ENCODE results near the gene FAM236B.
"Not testable (repeated sequence)": the region's sequence is repeated elsewhere in the genome, so short reads cannot be mapped to it uniquely, and the experiment has no call there.

FAM236B gene

DNA sequence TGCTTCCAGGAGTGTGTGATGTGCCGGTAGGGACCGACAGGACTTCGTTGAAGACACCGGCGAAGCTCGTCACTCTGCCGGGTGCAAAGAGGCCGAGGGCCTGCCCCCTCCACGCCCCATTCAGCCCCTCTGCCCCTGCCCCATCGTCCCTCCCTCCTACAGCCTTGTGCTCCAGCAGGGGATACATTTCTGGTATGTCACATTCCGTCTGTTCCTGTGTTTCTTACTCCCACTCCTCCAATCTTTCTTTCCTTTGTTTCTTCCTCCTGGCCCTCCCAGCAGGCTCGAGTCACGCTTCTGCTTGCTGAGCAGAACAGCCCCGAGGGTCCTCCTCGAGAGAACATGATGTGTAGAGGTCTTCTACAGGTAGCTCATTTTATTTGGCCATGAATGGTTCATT, at the start of gene FAM236B:
TSS of gene FAM236B (minus strand) at position 101 of the 400 bp plus-strand sequence. CDS start at position 1, 100 bp downstream.
- DNase-seq (ENCODE audit: low read depth in 2 of 2) = not testable (repeated sequence)

DNA sequence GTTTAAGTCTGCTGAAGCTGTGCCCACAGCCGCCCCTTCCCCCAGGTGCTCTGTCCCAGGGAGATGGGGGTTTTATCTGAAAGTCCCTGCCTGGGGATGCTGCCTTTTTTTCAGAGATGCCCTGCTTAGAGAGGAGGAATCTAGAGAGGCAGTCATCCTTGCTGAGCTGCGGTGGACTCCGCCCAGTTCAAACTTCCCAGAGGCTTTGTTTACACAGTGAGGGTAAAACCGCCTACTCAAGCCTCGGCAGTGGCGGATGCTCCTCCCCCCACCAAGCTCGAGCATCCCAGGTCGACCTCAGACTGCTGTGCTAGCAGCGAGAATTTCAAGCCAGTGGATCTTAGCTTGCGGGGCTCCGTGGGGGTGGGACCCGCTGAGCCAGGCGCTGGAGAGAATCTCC, 48.2 kb upstream of the FAM236B start:
- DNase-seq (ENCODE audit: low read depth in 2 of 2) = not testable (repeated sequence)

DNA sequence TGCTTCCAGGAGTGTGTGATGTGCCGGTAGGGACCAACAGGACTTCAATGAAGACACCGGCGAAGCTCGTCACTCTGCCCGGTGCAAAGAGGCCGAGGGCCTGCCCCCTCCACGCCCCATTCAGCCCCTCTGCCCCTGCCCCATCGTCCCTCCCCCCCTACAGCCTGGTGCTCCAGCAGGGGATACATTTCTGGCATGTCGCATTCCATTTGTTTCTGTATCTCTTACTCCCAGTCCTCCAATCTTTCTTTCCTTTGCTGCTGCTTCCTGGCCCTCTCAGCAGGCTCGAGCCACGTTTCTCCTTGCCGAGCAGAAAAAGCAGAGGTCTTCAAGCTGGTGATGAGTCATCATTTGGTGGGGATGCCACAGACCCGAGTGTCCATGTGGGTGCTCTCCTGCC, 25.6 kb upstream of the FAM236B start, which contains the start of gene FAM236D:
TSS of gene FAM236D (minus strand) at position 101 of the 400 bp plus-strand sequence. CDS start at position 1, 100 bp downstream.
- DNase-seq (ENCODE audit: low read depth in 2 of 2) = not testable (repeated sequence)

DNA sequence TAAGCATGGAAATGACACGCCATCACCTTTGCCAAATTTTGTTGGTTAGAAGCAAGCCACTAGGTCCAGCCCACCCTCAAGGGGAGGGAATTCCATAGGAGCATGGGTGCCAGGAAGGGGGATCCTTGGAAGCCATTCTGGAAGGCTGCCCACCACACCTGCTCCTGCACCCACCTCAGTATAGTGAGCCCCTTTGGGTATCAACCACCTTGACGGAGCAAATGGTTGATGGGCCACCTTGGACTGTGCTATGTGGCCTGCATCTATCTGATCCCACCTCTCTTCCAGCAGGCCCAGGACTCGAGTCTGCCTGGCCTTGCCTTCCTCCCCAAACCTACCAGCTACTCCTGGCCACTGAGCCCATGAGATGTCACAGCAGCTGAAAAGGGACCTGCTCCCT, 7.9 kb upstream of the FAM236B start:
- not testable (repeated sequence) for DNase-seq (ENCODE audit: low read depth in 2 of 2)

DNA sequence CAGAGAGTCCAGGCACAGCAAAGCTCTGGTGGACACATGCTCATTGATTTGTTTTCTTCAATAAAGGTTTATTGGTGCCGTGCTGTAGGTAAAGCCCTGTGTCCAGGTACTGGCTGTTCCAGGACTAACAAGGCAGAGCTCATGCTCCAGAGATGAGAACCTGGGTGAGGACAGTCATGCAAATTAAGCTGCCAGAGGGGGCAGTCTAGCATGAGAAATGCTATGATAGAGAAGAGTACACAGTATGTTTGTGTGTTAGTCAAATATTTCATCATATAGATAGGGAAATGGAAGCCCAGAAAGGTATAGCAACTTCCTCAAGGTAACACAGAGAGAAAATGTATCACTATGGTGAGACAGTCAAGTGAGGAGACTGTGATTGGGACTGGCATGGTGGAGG, 5.7 kb upstream of the FAM236B start:
- DNase-seq (ENCODE audit: low read depth in 2 of 2) = not testable (repeated sequence)

GRCh38 chrX:72783964-72784363, 1.5 kb upstream of the FAM236B start:
- not testable (repeated sequence) for DNase-seq (ENCODE audit: low read depth in 2 of 2)

DNA sequence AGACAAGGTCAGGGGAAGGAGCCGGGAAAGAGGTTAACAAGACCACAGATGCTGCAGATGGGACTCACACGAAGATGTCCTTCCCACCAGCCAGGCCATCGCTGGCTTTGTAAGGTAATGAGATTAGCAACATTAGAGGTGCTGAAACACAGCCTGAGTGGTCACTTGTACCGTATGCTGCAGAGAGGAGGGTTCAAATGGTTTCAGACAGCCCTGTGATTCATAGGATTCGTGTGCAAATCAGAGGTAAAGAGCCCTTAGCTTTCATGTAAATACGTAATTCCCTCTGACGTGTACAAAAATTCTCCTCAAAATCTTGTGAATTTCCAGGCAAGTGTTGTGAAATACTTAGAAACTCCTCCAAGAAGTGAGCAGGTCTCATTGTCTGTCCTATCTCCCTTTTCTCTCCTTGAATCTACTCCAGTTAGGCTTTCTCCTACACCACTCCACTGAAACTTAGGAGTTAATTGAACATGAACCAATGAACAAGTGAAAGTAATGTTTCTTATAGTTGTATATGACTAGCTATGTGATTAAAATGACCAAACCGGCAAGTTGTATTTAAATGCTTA, 991 bp upstream of the FAM236B start:
- DNase-seq (ENCODE audit: low read depth in 2 of 2) = not testable (repeated sequence)

- DNase-seq (ENCODE audit: low read depth in 2 of 2) = not testable (repeated sequence)
These were observed 4.3 kb downstream of the FAM236B start for GRCh38 chrX:72778146-72778545.

GRCh38 chrX:72777467-72777790, 5.0 kb downstream of the FAM236B start:
- not testable (repeated sequence) for DNase-seq (ENCODE audit: low read depth in 2 of 2)

GRCh38 chrX:72776653-72777466, 5.6 kb downstream of the FAM236B start, which contains the start of gene DMRTC1B:
Gene DMRTC1B, plus strand, starts transcription at chrX:72776890. Its CDS starts 68,246 bp downstream, at chrX:72845136.
- not testable (repeated sequence) for DNase-seq (ENCODE audit: low read depth in 2 of 2)

GRCh38 chrX:72760454-72760853, 22.0 kb downstream of the FAM236B start:
- not testable (repeated sequence) for DNase-seq (ENCODE audit: low read depth in 2 of 2)

- not testable (repeated sequence) for DNase-seq (ENCODE audit: low read depth in 2 of 2)
These were observed 33.9 kb downstream of the FAM236B start for GRCh38 chrX:72748545-72748944.

DNA sequence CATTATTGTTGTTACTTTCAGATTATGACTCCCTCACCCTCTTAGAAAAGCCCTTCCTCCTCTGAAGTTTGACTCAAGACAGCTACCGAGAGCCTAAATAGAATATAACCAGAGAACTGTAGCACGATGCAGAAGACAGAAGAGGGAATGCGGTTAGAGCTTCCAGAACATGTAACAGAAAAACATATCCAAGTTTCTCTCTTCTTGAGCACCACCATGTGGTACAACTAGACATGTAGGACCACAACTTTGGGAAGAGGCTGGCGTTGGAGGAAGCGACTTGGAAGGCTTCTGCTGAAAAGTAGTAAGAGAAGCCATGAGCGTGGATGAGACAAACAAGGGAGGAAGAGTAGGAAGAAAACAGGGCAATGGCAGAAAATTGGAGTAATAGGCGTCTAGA, 36.9 kb downstream of the FAM236B start:
- not testable (repeated sequence) for DNase-seq (ENCODE audit: low read depth in 2 of 2)

- no peak for DNase-seq (ENCODE audit: low read depth in 2 of 2)
These were observed 46.9 kb downstream of the FAM236B start for GRCh38 chrX:72735561-72735960.

DNA sequence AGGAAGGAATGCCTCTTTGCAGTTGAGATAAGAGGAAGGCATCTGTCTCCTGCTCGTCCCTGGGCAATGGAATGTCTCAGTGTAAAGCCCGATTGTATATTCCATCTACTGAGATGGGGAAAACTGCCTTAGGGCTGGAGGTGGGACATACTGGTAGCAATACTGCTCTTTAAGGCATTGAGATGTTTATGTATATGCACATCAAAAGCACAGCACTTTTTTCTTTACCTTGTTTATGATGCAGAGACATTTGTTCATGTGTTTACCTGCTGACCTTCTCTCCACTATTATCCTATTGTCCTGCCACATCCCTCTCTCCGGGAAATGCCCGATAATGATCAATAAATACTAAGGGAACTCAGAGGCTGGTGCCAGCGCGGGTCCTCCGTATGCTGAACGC, 48.8 kb downstream of the FAM236B start:
- not testable (repeated sequence) for DNase-seq (ENCODE audit: low read depth in 2 of 2)
